Measurements from ENCODE around the gene LMOD1. TPM values are rescaled to one million over a fixed set of nuclear protein-coding genes. Genes with fewer than 3 reads are reported as not detected.
"Not testable (repeated sequence)": the region's sequence is repeated elsewhere in the genome, so short reads cannot be mapped to it uniquely, and the experiment has no call there.

The LMOD1 gene
- total RNA-seq, 1 experiment from 2014 or later: not detected

GRCh38 chr1:201876148-201876818 is 70.1 kb downstream of the LMOD1 start:
- Histone ChIP-seq H3K79me2 (ENCODE audit: low read length) (no peaks in the 10 kb centered on the region), H3K4me3 (ENCODE audit: low read length) (no peak overlapping the region), H3K27ac (ENCODE audit: low read length) (no peak overlapping the region), H3K4me2 (ENCODE audit: low read depth, low read length, poor library complexity, severe bottlenecking) (no peak overlapping the region), H4K20me1 (ENCODE audit: insufficient read depth, low read depth, low read length) (0 out of 2 replicates have a peak, but pooled peaks cover 7% of the 10 kb centered on the region), H3K4me1 (ENCODE audit: low read length) (no peaks in the 10 kb centered on the region), H3K9me3 (ENCODE audit: low read length) (no peaks in the 10 kb centered on the region), H2AFZ (ENCODE audit: low read length) (no peak overlapping the region), H3K9ac (ENCODE audit: low read length) (no peak overlapping the region), H3K36me3 (ENCODE audit: insufficient read depth, low read length) (peaks cover 59% of the 10 kb centered on the region), H3K9me2 (replicated peaks; ENCODE audit: insufficient read depth, low read length) (no peaks in the 10 kb centered on the region), H3K27me3 (ENCODE audit: low read length) (no peaks in the 10 kb centered on the region)
- DNase-seq: no peak

DNA sequence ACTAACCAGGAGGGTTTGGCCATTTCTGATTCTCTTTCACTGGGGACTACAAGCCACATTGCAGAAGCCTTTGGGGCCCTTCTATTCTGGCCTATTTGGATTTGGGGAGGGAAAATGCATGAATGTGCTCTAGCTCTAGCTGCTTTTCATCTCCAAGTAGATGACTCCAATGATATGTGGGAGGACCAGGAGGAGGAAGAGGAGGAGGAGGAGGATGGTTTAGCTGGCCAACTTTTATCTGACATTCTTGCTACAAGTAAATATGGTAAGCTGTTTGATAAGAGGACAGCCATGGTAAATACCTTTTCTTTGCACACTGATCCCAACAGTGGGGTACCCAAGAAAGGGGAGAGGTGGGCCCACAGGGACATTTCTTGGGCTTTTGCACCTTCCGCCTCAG is 71.7 kb downstream of the LMOD1 start:
- Histone ChIP-seq H3K36me3 (ENCODE audit: insufficient read depth, low read length) (peaks cover 69% of the 10 kb centered on the region), H3K79me2 (ENCODE audit: low read length) (no peaks in the 10 kb centered on the region), H3K27ac (ENCODE audit: low read length) (no peak overlapping the region), H3K9me2 (replicated peaks; ENCODE audit: insufficient read depth, low read length) (no peaks in the 10 kb centered on the region), H3K4me3 (ENCODE audit: low read length) (no peak overlapping the region), H3K4me2 (ENCODE audit: low read depth, low read length, poor library complexity, severe bottlenecking) (no peak overlapping the region), H3K9ac (ENCODE audit: low read length) (no peak overlapping the region), H3K9me3 (ENCODE audit: low read length) (no peaks in the 10 kb centered on the region), H4K20me1 (ENCODE audit: insufficient read depth, low read depth, low read length) (0 out of 2 replicates have a peak, but pooled peaks cover 7% of the 10 kb centered on the region), H3K4me1 (ENCODE audit: low read length) (no peaks in the 10 kb centered on the region), H3K27me3 (ENCODE audit: low read length) (no peaks in the 10 kb centered on the region), H2AFZ (ENCODE audit: low read length) (no peak overlapping the region)
- no peak for DNase-seq

GRCh38 chr1:201870397-201870796 is 76.0 kb downstream of the LMOD1 start:
- Histone ChIP-seq H3K4me3 (ENCODE audit: low read length) (no peak overlapping the region), H3K4me2 (ENCODE audit: low read depth, low read length, poor library complexity, severe bottlenecking) (no peak overlapping the region), H3K27ac (ENCODE audit: low read length) (no peak overlapping the region), H2AFZ (ENCODE audit: low read length) (no peak overlapping the region), H3K4me1 (ENCODE audit: low read length) (no peaks in the 10 kb centered on the region), H3K36me3 (ENCODE audit: insufficient read depth, low read length) (peaks cover 76% of the 10 kb centered on the region), H3K79me2 (ENCODE audit: low read length) (no peaks in the 10 kb centered on the region), H3K27me3 (ENCODE audit: low read length) (no peaks in the 10 kb centered on the region), H3K9me3 (ENCODE audit: low read length) (no peaks in the 10 kb centered on the region), H4K20me1 (ENCODE audit: insufficient read depth, low read depth, low read length) (0 out of 2 replicates have a peak, but pooled peaks cover 3% of the 10 kb centered on the region), H3K9ac (ENCODE audit: low read length) (no peak overlapping the region), H3K9me2 (replicated peaks; ENCODE audit: insufficient read depth, low read length) (no peaks in the 10 kb centered on the region)
- DNase-seq: no peak

DNA sequence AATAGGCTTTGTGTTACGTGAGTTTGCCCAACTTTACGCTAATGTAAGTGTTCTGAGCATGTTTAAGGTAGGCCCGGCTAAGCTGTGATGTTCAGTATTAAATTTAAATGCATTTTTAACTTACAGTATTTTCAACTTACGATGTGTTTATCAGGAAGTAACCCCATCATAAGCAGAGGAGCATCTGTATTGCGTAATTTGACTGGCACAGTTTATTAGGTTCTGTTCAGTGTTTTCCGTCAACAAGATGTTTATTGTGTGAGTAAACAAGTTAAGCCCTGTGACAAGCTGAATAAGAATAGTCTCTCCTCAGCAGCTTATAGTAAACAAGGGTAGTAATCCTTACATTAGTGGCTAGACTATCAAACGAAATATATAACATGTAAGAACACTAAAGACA is 84.9 kb downstream of the LMOD1 start:
- Histone ChIP-seq H3K27ac (ENCODE audit: low read length) (no peak overlapping the region), H4K20me1 (ENCODE audit: insufficient read depth, low read depth, low read length) (peaks cover 4% of the 10 kb centered on the region; the same call in 1 of the 2 replicates), H3K79me2 (ENCODE audit: low read length) (peaks cover 7% of the 10 kb centered on the region; the same call in 1 of the 2 replicates), H3K4me1 (ENCODE audit: low read length) (no peaks in the 10 kb centered on the region), H3K36me3 (ENCODE audit: insufficient read depth, low read length) (peaks cover 50% of the 10 kb centered on the region), H3K27me3 (ENCODE audit: low read length) (no peaks in the 10 kb centered on the region), H3K9me2 (replicated peaks; ENCODE audit: insufficient read depth, low read length) (no peaks in the 10 kb centered on the region), H3K9me3 (ENCODE audit: low read length) (no peaks in the 10 kb centered on the region), H2AFZ (ENCODE audit: low read length) (no peak overlapping the region), H3K9ac (ENCODE audit: low read length) (no peak overlapping the region), H3K4me3 (ENCODE audit: low read length) (no peak overlapping the region), H3K4me2 (ENCODE audit: low read depth, low read length, poor library complexity, severe bottlenecking) (no peak overlapping the region)
- DNase-seq: no peak

DNA sequence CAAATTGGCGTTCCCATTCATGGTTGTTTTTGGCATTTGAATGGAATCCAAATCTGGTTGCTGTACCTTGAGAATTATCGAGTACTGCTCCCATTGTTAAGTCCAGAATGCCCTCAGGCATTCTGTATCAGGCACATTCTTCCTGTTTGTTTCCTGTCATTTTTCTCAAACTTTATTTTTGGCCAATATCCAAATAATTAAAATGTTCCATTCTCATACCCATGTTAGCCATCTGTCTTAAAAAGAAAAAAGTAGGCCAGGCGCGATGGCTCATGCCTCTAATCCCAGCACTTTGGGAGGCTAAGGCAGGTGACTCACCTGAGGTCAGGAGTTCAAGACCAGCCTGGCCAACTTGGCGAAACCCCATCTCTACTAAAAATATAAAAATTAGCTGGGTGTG is 86.9 kb downstream of the LMOD1 start:
- Histone ChIP-seq H3K9me2 (replicated peaks; ENCODE audit: insufficient read depth, low read length) (no peaks in the 10 kb centered on the region), H3K4me2 (ENCODE audit: low read depth, low read length, poor library complexity, severe bottlenecking) (no peak overlapping the region), H2AFZ (ENCODE audit: low read length) (no peak overlapping the region), H3K79me2 (ENCODE audit: low read length) (peaks cover 7% of the 10 kb centered on the region; the same call in 1 of the 2 replicates), H4K20me1 (ENCODE audit: insufficient read depth, low read depth, low read length) (peaks cover 4% of the 10 kb centered on the region; the same call in 1 of the 2 replicates), H3K4me1 (ENCODE audit: low read length) (no peaks in the 10 kb centered on the region), H3K9ac (ENCODE audit: low read length) (no peak overlapping the region), H3K27me3 (ENCODE audit: low read length) (no peaks in the 10 kb centered on the region), H3K4me3 (ENCODE audit: low read length) (no peak overlapping the region), H3K27ac (ENCODE audit: low read length) (no peak overlapping the region), H3K9me3 (ENCODE audit: low read length) (no peaks in the 10 kb centered on the region), H3K36me3 (ENCODE audit: insufficient read depth, low read length) (peaks cover 59% of the 10 kb centered on the region)
- DNase-seq: no peak

DNA sequence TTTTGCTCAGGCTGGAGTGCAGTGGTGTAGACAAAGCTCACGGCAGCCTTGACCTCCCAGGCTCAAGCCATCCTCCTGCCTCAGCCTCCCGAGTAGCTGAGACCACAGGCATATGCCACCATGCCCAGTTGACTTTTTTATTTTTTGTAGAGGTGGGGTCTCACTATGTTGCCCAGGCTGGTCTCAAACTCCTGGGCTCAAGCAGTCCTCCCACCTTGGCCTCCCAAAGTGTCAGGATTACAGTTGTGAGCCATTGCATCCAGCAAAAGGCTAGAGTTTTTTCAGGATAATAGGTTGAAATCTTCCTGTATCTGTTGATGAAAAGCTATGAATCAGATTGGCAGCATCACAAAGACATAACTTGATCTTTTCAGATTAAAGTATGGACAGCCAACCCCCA is 89.6 kb downstream of the LMOD1 start:
- not testable (repeated sequence) for DNase-seq; H3K9me3 ChIP-seq (ENCODE audit: low read length); H3K4me2 ChIP-seq (ENCODE audit: low read depth, low read length, poor library complexity, severe bottlenecking); H2AFZ ChIP-seq (ENCODE audit: low read length); H3K79me2 ChIP-seq (ENCODE audit: low read length); H3K9me2 ChIP-seq (replicated peaks; ENCODE audit: insufficient read depth, low read length); H3K9ac ChIP-seq (ENCODE audit: low read length); H3K4me1 ChIP-seq (ENCODE audit: low read length); H3K4me3 ChIP-seq (ENCODE audit: low read length); H3K27me3 ChIP-seq (ENCODE audit: low read length); H4K20me1 ChIP-seq (ENCODE audit: insufficient read depth, low read depth, low read length); H3K27ac ChIP-seq (ENCODE audit: low read length)
- peaks cover 64% of the 10 kb centered on the region for H3K36me3 ChIP-seq (ENCODE audit: insufficient read depth, low read length)

DNA sequence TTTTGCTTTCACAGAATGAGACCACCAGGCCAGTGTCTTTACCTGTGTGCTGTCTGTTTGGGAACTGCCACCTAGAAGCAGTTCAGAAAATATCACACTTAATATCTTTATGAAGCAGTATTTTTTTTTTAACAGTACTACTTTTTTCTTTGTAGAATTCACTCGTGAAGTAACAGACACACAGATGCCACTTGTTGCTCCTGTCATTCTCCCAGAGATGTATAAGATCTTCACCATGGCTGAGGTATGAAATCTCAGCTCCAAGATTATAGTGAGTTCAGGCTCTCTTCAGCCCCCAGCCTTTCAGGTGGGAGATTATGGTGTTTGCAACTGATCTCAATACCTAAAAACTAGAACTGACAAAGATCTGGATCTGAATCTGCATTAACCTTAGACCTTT is 94.4 kb downstream of the LMOD1 start:
- no peak overlapping the region for H3K9ac ChIP-seq (ENCODE audit: low read length)
- H3K4me3 ChIP-seq (ENCODE audit: low read length): no peak overlapping the region
- H3K9me3 ChIP-seq (ENCODE audit: low read length): no peaks in the 10 kb centered on the region
- H3K27me3 ChIP-seq (ENCODE audit: low read length): no peaks in the 10 kb centered on the region
- peaks cover 82% of the 10 kb centered on the region; the same call in 1 of the 2 replicates for H3K36me3 ChIP-seq (ENCODE audit: insufficient read depth, low read length)
- H2AFZ ChIP-seq (ENCODE audit: low read length): no peak overlapping the region
- no peaks in the 10 kb centered on the region for H3K9me2 ChIP-seq (replicated peaks; ENCODE audit: insufficient read depth, low read length)
- H4K20me1 ChIP-seq (ENCODE audit: insufficient read depth, low read depth, low read length): peaks cover 4% of the 10 kb centered on the region; the same call in 1 of the 2 replicates
- peaks cover 35% of the 10 kb centered on the region for H3K79me2 ChIP-seq (ENCODE audit: low read length)
- no peak for DNase-seq
- H3K4me1 ChIP-seq (ENCODE audit: low read length): peaks cover 15% of the 10 kb centered on the region
- H3K27ac ChIP-seq (ENCODE audit: low read length): no peak overlapping the region
- no peak overlapping the region for H3K4me2 ChIP-seq (ENCODE audit: low read depth, low read length, poor library complexity, severe bottlenecking)

GRCh38 chr1:201850053-201850397 is 96.3 kb downstream of the LMOD1 start:
- Histone ChIP-seq H3K4me2 (ENCODE audit: low read depth, low read length, poor library complexity, severe bottlenecking) (no peak overlapping the region), H3K9ac (ENCODE audit: low read length) (no peak overlapping the region), H3K79me2 (ENCODE audit: low read length) (peaks cover 54% of the 10 kb centered on the region), H2AFZ (ENCODE audit: low read length) (no peak overlapping the region), H3K4me3 (ENCODE audit: low read length) (no peak overlapping the region), H3K9me2 (replicated peaks; ENCODE audit: insufficient read depth, low read length) (no peaks in the 10 kb centered on the region), H3K4me1 (ENCODE audit: low read length) (peaks cover 15% of the 10 kb centered on the region), H3K27ac (ENCODE audit: low read length) (no peak overlapping the region), H3K27me3 (ENCODE audit: low read length) (no peaks in the 10 kb centered on the region), H4K20me1 (ENCODE audit: insufficient read depth, low read depth, low read length) (peaks cover 4% of the 10 kb centered on the region; the same call in 1 of the 2 replicates), H3K9me3 (ENCODE audit: low read length) (no peaks in the 10 kb centered on the region), H3K36me3 (ENCODE audit: insufficient read depth, low read length) (peaks cover 63% of the 10 kb centered on the region; the same call in 1 of the 2 replicates)
- no peak for DNase-seq
